Upper lobe of left lung (tissue), 4 donors: ENCODE results near the gene ZNF169.
"Not testable (repeated sequence)": the region's sequence is repeated elsewhere in the genome, so short reads cannot be mapped to it uniquely, and the experiment has no call there.

Experiments used
- CTCF ChIP-seq, 6 experiments: fragments of 450-650 bp in 4 of 6; fragments of 200-600 bp in 2 of 6; sonication (generic) in 2 of 6; IDR thresholded peaks; one replicate each; pipeline ENCODE4 v1.5.1; 2016 to 2019; ENCODE audit warnings: antibody characterized with exemption in 6 of 6
- POLR2AphosphoS5 ChIP-seq, 2 donors: sonication (generic); formaldehyde crosslinking; IDR thresholded peaks; one replicate each; pipeline ENCODE4 v1.5.1; 2017; ENCODE audit warnings: antibody characterized with exemption in 2 of 2

GRCh38 chr9:94225413-94225812 lies 33.7 kb upstream of the ZNF169 start:
- not testable (repeated sequence) for TF ChIP-seq CTCF, POLR2AphosphoS5 (IDR thresholded peaks at IDR 0.05)
